Fibroblast of lung (primary cell): ENCODE results near the gene GID8. TPM values are rescaled to one million over a fixed set of nuclear protein-coding genes. Genes with fewer than 3 reads are reported as not detected.

ENCODE experiments used
- DNase-seq, 2 donors: peaks; one replicate each; pipeline versions ENCODE4 v3.0.0 to v3.0.0-alpha.2; 2010; ENCODE audit warnings: low read depth in 2 of 2
- H2AFZ ChIP-seq: 2 replicates; pipeline ENCODE4 v1.5.1; 2012; ENCODE audit warnings: low read length, control low read depth, inconsistent platforms
- H3K27ac ChIP-seq: 2 replicates; pipeline ENCODE4 v1.5.1; 2011; ENCODE audit warnings: low read length, control low read depth; ENCODE audit not compliant: insufficient read depth
- H3K27me3 ChIP-seq: 2 replicates; pipeline ENCODE4 v1.5.1; 2011; ENCODE audit warnings: mild to moderate bottlenecking, low read length; ENCODE audit not compliant: control insufficient read depth, insufficient read depth
- H3K36me3 ChIP-seq: 2 replicates; pipeline ENCODE4 v1.5.1; 2011; ENCODE audit warnings: low read length; ENCODE audit not compliant: control insufficient read depth, insufficient read depth
- H3K4me1 ChIP-seq: 2 replicates; pipeline ENCODE4 v1.5.1; 2011; ENCODE audit warnings: low read length; ENCODE audit not compliant: control insufficient read depth, insufficient read depth; ENCODE audit errors: extremely low read depth
- H3K4me2 ChIP-seq: 2 replicates; pipeline ENCODE4 v1.5.1; 2011; ENCODE audit warnings: low read length, control low read depth; ENCODE audit not compliant: insufficient read depth; ENCODE audit errors: extremely low read depth
- H3K4me3 ChIP-seq, 4 experiments: fragments of 200-600 bp in 1 of 4; sonication (generic) in 1 of 4; replicated peaks in 1 of 4; 2 replicates each; pipeline ENCODE4 v1.5.1; 2011 to 2016; ENCODE audit warnings: low read length in 4 of 4, low read depth in 3 of 4, mild to moderate bottlenecking in 3 of 4, control low read depth in 2 of 4, inconsistent platforms in 1 of 4, mixed read lengths in 1 of 4; ENCODE audit not compliant: insufficient read depth in 1 of 4; ENCODE audit errors: control extremely low read depth in 1 of 4
- H3K79me2 ChIP-seq: 2 replicates; pipeline ENCODE4 v1.5.1; 2012; ENCODE audit warnings: mild to moderate bottlenecking, low read length, inconsistent platforms; ENCODE audit not compliant: control insufficient read depth, insufficient read depth
- H3K9ac ChIP-seq: 2 replicates; pipeline ENCODE4 v1.5.1; 2011; ENCODE audit warnings: mild to moderate bottlenecking, low read length, control low read depth; ENCODE audit not compliant: insufficient read depth
- H3K9me3 ChIP-seq: 2 replicates; pipeline ENCODE4 v1.5.1; 2012; ENCODE audit warnings: low read depth, low read length; ENCODE audit not compliant: control insufficient read depth, insufficient read depth
- H4K20me1 ChIP-seq: 2 replicates; pipeline ENCODE4 v1.5.1; 2011; ENCODE audit warnings: low read length; ENCODE audit not compliant: control insufficient read depth, insufficient read depth; ENCODE audit errors: extremely low read depth
- CTCF ChIP-seq, 2 donors: IDR thresholded peaks in 1 of 2; conservative IDR thresholded peaks in 1 of 2; 1 replicate in 1 of 2; 2 replicates in 1 of 2; pipeline ENCODE4 v1.5.1; 2011 to 2012; ENCODE audit warnings: low read length in 2 of 2, control low read depth in 1 of 2, inconsistent platforms in 1 of 2, low read depth in 1 of 2, mild to moderate bottlenecking in 1 of 2
- EZH2 ChIP-seq: IDR thresholded peaks from 2 replicates; pipeline ENCODE4 v1.5.1; 2012; ENCODE audit warnings: low read length, control low read depth, mild to moderate bottlenecking; ENCODE audit errors: missing control alignments
- polyA plus RNA-seq, 2 donors: library from polyadenylated mRNA; depleted of rRNA in 1 of 2; stranded (reverse) in 1 of 2; unstranded in 1 of 2; fragments of >200 nt; gene quantifications; 2 replicates each; pipeline ENCODE4 v1.2.1, GENCODE V29; 2011 to 2012; ENCODE audit warnings: missing spikeins in 1 of 2
- total RNA-seq: library from RNA; depleted of rRNA; stranded (reverse); fragments of >200 nt; gene quantifications from 2 replicates; pipeline ENCODE4 v1.2.1, GENCODE V29; 2014

GID8 gene
- total and polyA plus RNA-seq, 2 donors (not counting 1 experiment from before 2014, with no cell fraction given) = 23.0 to 33.9 TPM

GRCh38 chr20:62889411-62889810, 48.5 kb upstream of the GID8 start:
- Histone ChIP-seq H3K79me2 (no peaks in the 10 kb centered on the region), H3K36me3 (peaks cover 37% of the 10 kb centered on the region), H3K4me2 (no peak overlapping the region), H3K27ac (no peak overlapping the region), H3K9me3 (no peaks in the 10 kb centered on the region), H2AFZ (no peak overlapping the region), H3K4me3 (no peak overlapping the region), H3K27me3 (no peaks in the 10 kb centered on the region), H4K20me1 (no peaks in the 10 kb centered on the region), H3K9ac (no peak overlapping the region), H3K4me1 (peaks cover 15% of the 10 kb centered on the region)
- TF ChIP-seq EZH2 (no peak), CTCF (conservative IDR thresholded peaks at IDR 0.05 in 1 of 2, IDR thresholded peaks at IDR 0.05 in 1 of 2; ENCODE audit: low read depth in 1 of 2, low read length in 2 of 2) (no peak)
- DNase-seq = no peak

- peaks cover 15% of the 10 kb centered on the region for H3K4me1 ChIP-seq
- H4K20me1 ChIP-seq = no peaks in the 10 kb centered on the region
- no peak overlapping the region for H3K9ac ChIP-seq
- H2AFZ ChIP-seq = no peak overlapping the region
- H3K79me2 ChIP-seq = no peaks in the 10 kb centered on the region
- no peaks in the 10 kb centered on the region for H3K27me3 ChIP-seq
- TF ChIP-seq CTCF (conservative IDR thresholded peaks at IDR 0.05 in 1 of 2, IDR thresholded peaks at IDR 0.05 in 1 of 2; ENCODE audit: low read depth in 1 of 2, low read length in 2 of 2) (no peak), EZH2 (no peak)
- peaks cover 39% of the 10 kb centered on the region for H3K36me3 ChIP-seq
- no peak overlapping the region for H3K27ac ChIP-seq
- no peak overlapping the region for H3K4me2 ChIP-seq
- no peak for DNase-seq
- H3K9me3 ChIP-seq = no peaks in the 10 kb centered on the region
- no peak overlapping the region for H3K4me3 ChIP-seq
These were observed 48.1 kb upstream of the GID8 start for GRCh38 chr20:62889871-62890270.

GRCh38 chr20:62890444-62890843, 47.5 kb upstream of the GID8 start:
- Histone ChIP-seq H3K4me2 (no peak overlapping the region), H3K4me1 (peaks cover 15% of the 10 kb centered on the region), H3K79me2 (no peaks in the 10 kb centered on the region), H3K36me3 (peaks cover 39% of the 10 kb centered on the region), H4K20me1 (no peaks in the 10 kb centered on the region), H3K27me3 (no peaks in the 10 kb centered on the region), H3K9me3 (no peaks in the 10 kb centered on the region), H2AFZ (no peak overlapping the region), H3K9ac (no peak overlapping the region), H3K27ac (no peak overlapping the region), H3K4me3 (no peak overlapping the region)
- TF ChIP-seq EZH2 = no peak
- TF ChIP-seq CTCF (conservative IDR thresholded peaks at IDR 0.05 in 1 of 2, IDR thresholded peaks at IDR 0.05 in 1 of 2; ENCODE audit: low read depth in 1 of 2, low read length in 2 of 2) = no peak
- DNase-seq = no peak
